ENCODE results near the gene ITPKC. TPM values are rescaled to one million over a fixed set of nuclear protein-coding genes. Genes with fewer than 3 reads are reported as not detected.

ITPKC gene
- total and polyA plus RNA-seq, 2 of the 13 experiments (the other 11 are each of a cell fraction or from before 2014, with no cell fraction given), result 6.9 to 11.2 TPM

DNA sequence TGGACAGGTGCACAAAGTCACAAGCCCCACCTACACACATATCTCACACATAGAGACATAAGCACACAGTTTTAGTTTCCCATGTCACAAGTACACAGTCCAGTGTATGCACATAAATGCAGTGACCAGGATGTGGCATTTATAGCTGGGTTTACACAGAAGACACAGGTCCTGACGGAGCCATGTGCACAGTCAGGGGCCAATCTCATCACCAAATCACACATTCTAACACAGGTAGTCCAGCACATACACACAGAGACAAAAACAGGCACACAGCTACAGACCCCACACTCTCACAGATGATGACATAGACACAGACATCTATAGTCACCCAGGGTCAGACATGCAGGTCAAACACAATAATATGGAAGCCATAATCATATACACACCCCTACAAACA lies 28.6 kb upstream of the ITPKC start:
- WGBS (ENCODE audit: low lambda C conversion rate), result 86% methylated on average over 1 of the region's 1 CpG

DNA sequence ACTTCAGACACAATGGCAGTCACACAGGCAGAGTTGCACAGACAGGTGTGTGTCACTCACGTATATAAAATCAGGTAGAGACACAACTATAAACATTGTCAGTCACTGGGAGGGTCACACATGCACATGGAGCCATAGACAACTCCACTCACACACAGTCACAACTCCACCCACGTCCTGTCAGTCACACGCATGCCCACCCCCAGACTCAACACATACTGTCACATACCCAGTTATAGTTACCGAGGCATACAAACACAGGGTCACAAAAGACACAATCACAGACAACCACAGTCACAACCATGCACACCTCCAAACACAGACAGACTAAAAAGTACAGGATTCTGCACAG lies 27.9 kb upstream of the ITPKC start:
- DNase-seq (ENCODE audit: low spot score), result no peak
- POLR2A ChIA-PET, result no interaction called here
- Histone ChIP-seq H4K20me1 (ENCODE audit: insufficient read depth, low read length) (no peaks in the 10 kb centered on the region), H3K27ac (ENCODE audit: extremely low read length, insufficient read depth, low read length) (no peak overlapping the region), H2AFZ (ENCODE audit: low read length) (no peak overlapping the region), H3K27me3 (ENCODE audit: control insufficient read depth in 1 of 2, insufficient read depth in 2 of 2, low read length in 2 of 2) (no peaks in the 10 kb centered on the region; a peak in 1 of 5 replicates), H3K9me3 (ENCODE audit: low read length) (no peaks in the 10 kb centered on the region), H3K36me3 (replicated peaks in 1 of 2; ENCODE audit: control insufficient read depth in 1 of 2, insufficient read depth in 2 of 2, low read length in 2 of 2) (peaks cover 0 to 5% of the 10 kb centered on the region in 2 experiments; a peak in 2 of 5 replicates), H3K79me2 (ENCODE audit: insufficient read depth, low read length) (no peaks in the 10 kb centered on the region), H3K4me3 (replicated peaks in 1 of 3; ENCODE audit: insufficient read depth in 1 of 3, low read depth in 2 of 3, low read length in 3 of 3) (no peak overlapping the region), H3K4me2 (ENCODE audit: low read depth, low read length) (no peak overlapping the region), H3K4me1 (ENCODE audit: insufficient read depth, low read length) (no peaks in the 10 kb centered on the region), H3K9ac (ENCODE audit: insufficient read depth, low read depth, low read length) (no peak overlapping the region)
- intact Hi-C loops (cut with micrococcal nuclease; ENCODE audit: unreplicated experiment), result no loop called here
- ATAC-seq, result no peak
- FAIRE-seq, result no peak
- CTCF ChIA-PET (ENCODE audit: low intra/inter-chr PET ratio, low total read pairs), result no interaction called here
- no TSS peak for BruUV-seq (replicated peaks)
- in situ Hi-C loops (cut with HindIII; ENCODE audit: extremely low pct_ligation_motif_present, low pct_unique_long_range_greater_than_20kb), result no loop called here
- TF ChIP-seq ZNF766 (CRISPR knock-in tag; IDR thresholded peaks at IDR 0.05; ENCODE audit: borderline replicate concordance) (no peak), PRPF4 (IDR thresholded peaks at IDR 0.05; ENCODE audit: low read depth, low read length, poor library complexity, severe bottlenecking) (no peak), ZSCAN25 (CRISPR knock-in tag; IDR thresholded peaks at IDR 0.05) (no peak), ZMAT3 (CRISPR knock-in tag; conservative IDR thresholded peaks at IDR 0.05) (no peak)
- TF ChIP-seq, protein P1, sequence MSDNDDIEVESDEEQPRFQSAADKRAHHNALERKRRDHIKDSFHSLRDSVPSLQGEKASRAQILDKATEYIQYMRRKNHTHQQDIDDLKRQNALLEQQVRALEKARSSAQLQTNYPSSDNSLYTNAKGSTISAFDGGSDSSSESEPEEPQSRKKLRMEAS (IDR thresholded peaks at IDR 0.05), result no peak
- 69% methylated on average over 4 of the region's 4 CpGs for WGBS (ENCODE audit: low lambda C conversion rate)

More for the DNA sequence above, 28.6 kb upstream of the ITPKC start:
- no peaks in the 10 kb centered on the region for H3K4me1 ChIP-seq (ENCODE audit: insufficient read depth, low read length)
- H3K4me2 ChIP-seq (ENCODE audit: low read depth, low read length), result no peak overlapping the region
- H3K27me3 ChIP-seq (ENCODE audit: control insufficient read depth in 1 of 2, insufficient read depth in 2 of 2, low read length in 2 of 2), result no peaks in the 10 kb centered on the region
- no TSS peak for BruUV-seq (replicated peaks)
- ChIA-PET POLR2A (no interaction called here), CTCF (ENCODE audit: low intra/inter-chr PET ratio, low total read pairs) (no interaction called here)
- DNase-seq (ENCODE audit: low spot score) (no peak), FAIRE-seq (no peak), ATAC-seq (no peak)
- in situ Hi-C loops (cut with HindIII; ENCODE audit: extremely low pct_ligation_motif_present, low pct_unique_long_range_greater_than_20kb), result no loop called here
- H3K27ac ChIP-seq (ENCODE audit: extremely low read length, insufficient read depth, low read length), result no peak overlapping the region
- intact Hi-C loops (cut with micrococcal nuclease; ENCODE audit: unreplicated experiment), result no loop called here
- H2AFZ ChIP-seq (ENCODE audit: low read length), result no peak overlapping the region
- TF ChIP-seq, protein P2, sequence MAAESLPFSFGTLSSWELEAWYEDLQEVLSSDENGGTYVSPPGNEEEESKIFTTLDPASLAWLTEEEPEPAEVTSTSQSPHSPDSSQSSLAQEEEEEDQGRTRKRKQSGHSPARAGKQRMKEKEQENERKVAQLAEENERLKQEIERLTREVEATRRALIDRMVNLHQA (CRISPR knock-in tag; IDR thresholded peaks at IDR 0.05), result no peak
- TF ChIP-seq ZNF44 (CRISPR knock-in tag; IDR thresholded peaks at IDR 0.05) (no peak), MAZ (IDR thresholded peaks at IDR 0.05; ENCODE audit: borderline replicate concordance, low read depth, low read length) (no peak), MAZ (CRISPR knock-in tag; IDR thresholded peaks at IDR 0.05; ENCODE audit: low read depth) (no peak), NCOA5 (CRISPR knock-in tag; IDR thresholded peaks at IDR 0.05) (no peak), ZFP36 (IDR thresholded peaks at IDR 0.05; ENCODE audit: borderline replicate concordance, low read depth, low read length, partially characterized antibody) (no peak), GTF2F1 (IDR thresholded peaks at IDR 0.05; ENCODE audit: low read length) (no peak)
- TF ChIP-seq, protein P3, sequence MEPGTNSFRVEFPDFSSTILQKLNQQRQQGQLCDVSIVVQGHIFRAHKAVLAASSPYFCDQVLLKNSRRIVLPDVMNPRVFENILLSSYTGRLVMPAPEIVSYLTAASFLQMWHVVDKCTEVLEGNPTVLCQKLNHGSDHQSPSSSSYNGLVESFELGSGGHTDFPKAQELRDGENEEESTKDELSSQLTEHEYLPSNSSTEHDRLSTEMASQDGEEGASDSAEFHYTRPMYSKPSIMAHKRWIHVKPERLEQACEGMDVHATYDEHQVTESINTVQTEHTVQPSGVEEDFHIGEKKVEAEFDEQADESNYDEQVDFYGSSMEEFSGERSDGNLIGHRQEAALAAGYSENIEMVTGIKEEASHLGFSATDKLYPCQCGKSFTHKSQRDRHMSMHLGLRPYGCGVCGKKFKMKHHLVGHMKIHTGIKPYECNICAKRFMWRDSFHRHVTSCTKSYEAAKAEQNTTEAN (CRISPR knock-in tag; conservative IDR thresholded peaks at IDR 0.05), result no peak
- peaks cover 0 to 3% of the 10 kb centered on the region in 2 experiments; a peak in 2 of 5 replicates for H3K36me3 ChIP-seq (replicated peaks in 1 of 2; ENCODE audit: control insufficient read depth in 1 of 2, insufficient read depth in 2 of 2, low read length in 2 of 2)
- no peaks in the 10 kb centered on the region for H4K20me1 ChIP-seq (ENCODE audit: insufficient read depth, low read length)
- H3K9ac ChIP-seq (ENCODE audit: insufficient read depth, low read depth, low read length), result no peak overlapping the region
- no peaks in the 10 kb centered on the region for H3K9me3 ChIP-seq (ENCODE audit: low read length)
- no peaks in the 10 kb centered on the region for H3K79me2 ChIP-seq (ENCODE audit: insufficient read depth, low read length)
- H3K4me3 ChIP-seq (replicated peaks in 1 of 3; ENCODE audit: insufficient read depth in 1 of 3, low read depth in 2 of 3, low read length in 3 of 3), result no peak overlapping the region

Measured in HepG2 (cell line).